HEK293 (cell line): ENCODE results near the gene TMEM60.

Source experiments
- BCL6B ChIP-seq: fragments of 450-650 bp; formaldehyde crosslinking; IDR thresholded peaks from 2 replicates; pipeline ENCODE4 v1.5.1; 2017; ENCODE audit warnings: missing biosample characterization, missing genetic modification characterization
- EGR2 ChIP-seq: fragments of 450-650 bp; formaldehyde crosslinking; IDR thresholded peaks from 2 replicates; pipeline ENCODE4 v1.5.1; 2016; ENCODE audit warnings: low read depth, missing biosample characterization, missing genetic modification characterization
- GLIS2 ChIP-seq: fragments of 450-650 bp; formaldehyde crosslinking; IDR thresholded peaks from 2 replicates; pipeline ENCODE4 v1.5.1; 2016; ENCODE audit warnings: missing biosample characterization, missing genetic modification characterization
- KLF10 ChIP-seq: fragments of 450-650 bp; IDR thresholded peaks from 2 replicates; pipeline ENCODE4 v1.5.1; 2018; ENCODE audit warnings: missing biosample characterization, mild to moderate bottlenecking, missing genetic modification characterization
- SP3 ChIP-seq: fragments of 450-650 bp; formaldehyde crosslinking; IDR thresholded peaks from 2 replicates; pipeline ENCODE4 v1.5.1; 2016; ENCODE audit warnings: missing biosample characterization, missing genetic modification characterization
- TSHZ1 ChIP-seq: fragments of 450-650 bp; formaldehyde crosslinking; IDR thresholded peaks from 2 replicates; pipeline ENCODE4 v1.5.1; 2016; ENCODE audit warnings: missing biosample characterization, missing genetic modification characterization, borderline replicate concordance
- ZBTB7A ChIP-seq: fragments of 450-650 bp; formaldehyde crosslinking; IDR thresholded peaks from 2 replicates; pipeline ENCODE4 v1.5.1; 2016; ENCODE audit warnings: low read depth, missing biosample characterization, missing genetic modification characterization
- ZNF10 ChIP-seq: fragments of 450-650 bp; formaldehyde crosslinking; IDR thresholded peaks from 2 replicates; pipeline ENCODE4 v1.5.1; 2017; ENCODE audit warnings: missing biosample characterization, missing genetic modification characterization
- ZNF16 ChIP-seq: fragments of 450-650 bp; formaldehyde crosslinking; IDR thresholded peaks from 2 replicates; pipeline ENCODE4 v1.5.1; 2016; ENCODE audit warnings: low read depth, missing biosample characterization, missing genetic modification characterization
- ZNF221 ChIP-seq: fragments of 450-650 bp; formaldehyde crosslinking; IDR thresholded peaks from 2 replicates; pipeline ENCODE4 v1.5.1; 2017; ENCODE audit warnings: missing biosample characterization, missing genetic modification characterization, borderline replicate concordance
- ZNF23 ChIP-seq: fragments of 450-650 bp; formaldehyde crosslinking; IDR thresholded peaks from 2 replicates; pipeline ENCODE4 v1.5.1; 2016; ENCODE audit warnings: missing biosample characterization, missing genetic modification characterization, borderline replicate concordance
- ZNF350 ChIP-seq: fragments of 450-650 bp; formaldehyde crosslinking; IDR thresholded peaks from 2 replicates; pipeline ENCODE4 v1.5.0; 2017; ENCODE audit warnings: missing biosample characterization, mild to moderate bottlenecking, missing genetic modification characterization
- ZNF366 ChIP-seq: fragments of 450-650 bp; formaldehyde crosslinking; conservative IDR thresholded peaks from 2 replicates; pipeline ENCODE4 v1.5.1; 2016; ENCODE audit warnings: missing biosample characterization, missing genetic modification characterization
- ZNF37A ChIP-seq: fragments of 450-650 bp; IDR thresholded peaks from 2 replicates; pipeline ENCODE4 v1.5.1; 2018; ENCODE audit warnings: missing biosample characterization, missing genetic modification characterization
- ZNF449 ChIP-seq: fragments of 450-650 bp; formaldehyde crosslinking; IDR thresholded peaks from 2 replicates; pipeline ENCODE4 v1.5.1; 2017; ENCODE audit warnings: missing biosample characterization, mild to moderate bottlenecking, missing genetic modification characterization, moderate library complexity
- ZNF473 ChIP-seq: fragments of 450-650 bp; formaldehyde crosslinking; IDR thresholded peaks from 2 replicates; pipeline ENCODE4 v1.5.1; 2017; ENCODE audit warnings: missing biosample characterization, missing genetic modification characterization
- ZNF501 ChIP-seq: fragments of 450-650 bp; formaldehyde crosslinking; IDR thresholded peaks from 2 replicates; pipeline ENCODE4 v1.5.1; 2016; ENCODE audit warnings: missing biosample characterization, missing genetic modification characterization
- ZNF558 ChIP-seq: fragments of 450-650 bp; formaldehyde crosslinking; IDR thresholded peaks from 2 replicates; pipeline ENCODE4 v1.5.1; 2016; ENCODE audit warnings: missing biosample characterization, missing genetic modification characterization
- ZNF600 ChIP-seq: fragments of 450-650 bp; formaldehyde crosslinking; IDR thresholded peaks from 2 replicates; pipeline ENCODE4 v1.5.1; 2016; ENCODE audit warnings: missing biosample characterization, missing genetic modification characterization
- ZNF610 ChIP-seq: fragments of 450-650 bp; formaldehyde crosslinking; IDR thresholded peaks from 2 replicates; pipeline ENCODE4 v1.5.1; 2016; ENCODE audit warnings: missing biosample characterization, missing genetic modification characterization, borderline replicate concordance
- ZNF658 ChIP-seq: fragments of 450-650 bp; formaldehyde crosslinking; IDR thresholded peaks from 2 replicates; pipeline ENCODE4; 2016; ENCODE audit warnings: missing biosample characterization, missing genetic modification characterization
- ZNF660 ChIP-seq: fragments of 450-650 bp; IDR thresholded peaks from 2 replicates; pipeline ENCODE4 v1.5.1; 2018; ENCODE audit warnings: missing biosample characterization, mild to moderate bottlenecking, missing genetic modification characterization
- ZNF701 ChIP-seq: fragments of 450-650 bp; formaldehyde crosslinking; IDR thresholded peaks from 2 replicates; pipeline ENCODE4 v1.5.1; 2016; ENCODE audit warnings: missing biosample characterization, missing genetic modification characterization
- ZNF747 ChIP-seq: fragments of 450-650 bp; formaldehyde crosslinking; IDR thresholded peaks from 2 replicates; pipeline ENCODE4 v1.5.1; 2016; ENCODE audit warnings: missing biosample characterization, missing genetic modification characterization
- ZXDB ChIP-seq: fragments of 450-650 bp; formaldehyde crosslinking; IDR thresholded peaks from 2 replicates; pipeline ENCODE4 v1.5.1; 2016; ENCODE audit warnings: missing biosample characterization, missing genetic modification characterization
- TF ChIP-seq, protein P1 (sequence below): fragments of 450-650 bp; formaldehyde crosslinking; IDR thresholded peaks from 2 replicates; pipeline ENCODE4 v1.5.1; 2017; ENCODE audit warnings: missing biosample characterization, missing genetic modification characterization
- TF ChIP-seq, protein P2 (sequence below): fragments of 450-650 bp; formaldehyde crosslinking; IDR thresholded peaks from 2 replicates; pipeline ENCODE4 v1.5.1; 2016; ENCODE audit warnings: missing biosample characterization, missing genetic modification characterization

TMEM60 gene

DNA sequence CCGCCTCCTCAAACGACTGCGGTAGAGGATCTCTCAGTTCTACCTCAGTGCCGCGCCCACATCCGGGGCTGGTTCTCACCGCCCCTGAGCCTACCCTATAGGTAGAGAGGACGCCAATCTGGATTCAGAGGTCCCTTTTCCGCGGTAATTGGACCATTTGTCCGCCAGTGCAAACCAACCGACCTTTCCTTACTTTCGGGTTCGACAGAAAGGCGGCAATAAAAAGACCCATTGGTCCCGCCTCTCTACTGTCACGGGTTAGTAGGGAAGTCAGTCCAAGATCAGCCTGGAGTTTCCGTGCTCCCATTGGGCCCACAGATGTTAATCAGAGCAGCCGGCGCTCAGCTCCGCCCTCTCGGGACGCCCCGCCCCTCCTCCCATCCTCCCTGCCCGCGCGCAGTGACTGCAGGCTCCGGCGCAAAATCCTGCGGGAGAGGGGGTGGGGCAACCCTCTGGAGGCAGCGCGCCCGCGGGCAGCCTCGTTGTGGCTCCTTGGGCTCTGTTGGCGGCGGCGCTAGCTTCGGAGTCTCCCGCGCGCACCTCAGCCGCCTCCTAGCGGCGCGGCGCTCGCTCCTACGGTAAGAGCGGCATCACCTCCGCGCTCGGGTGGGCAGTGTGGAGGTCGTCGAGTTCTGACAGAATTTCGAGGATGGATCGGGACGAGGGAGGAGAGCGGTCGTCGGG, at the start of gene TMEM60, which contains the start of gene PHTF2 (continued):
- TF ChIP-seq ZBTB7A (tag by site-specific recombination) = no peak
- no peak for TF ChIP-seq ZNF501 (tag by site-specific recombination)
- no peak for TF ChIP-seq ZNF221 (tag by site-specific recombination)
- peak; percentile 49 for TF ChIP-seq ZXDB (tag by site-specific recombination)
- no peak; the same call in 1 of the 2 replicates for TF ChIP-seq ZNF449 (tag by site-specific recombination)
- TF ChIP-seq BCL6B = no peak
- TF ChIP-seq KLF10 = 0 out of 2 replicates have a peak, but pooled peaks have one; percentile 52
- TF ChIP-seq ZNF366 (tag by site-specific recombination) = peak; percentile 71
- no peak for TF ChIP-seq ZNF10 (tag by site-specific recombination)
- TF ChIP-seq EGR2 (tag by site-specific recombination) = 0 out of 2 replicates have a peak, but pooled peaks have one; percentile 13
- TF ChIP-seq ZNF701 (tag by site-specific recombination) = no peak
- no peak for TF ChIP-seq ZNF473 (tag by site-specific recombination)
- no peak for TF ChIP-seq TSHZ1 (tag by site-specific recombination)
- TF ChIP-seq ZNF610 (tag by site-specific recombination) = 0 out of 2 replicates have a peak, but pooled peaks have one; percentile 43
- TF ChIP-seq, protein P1, sequence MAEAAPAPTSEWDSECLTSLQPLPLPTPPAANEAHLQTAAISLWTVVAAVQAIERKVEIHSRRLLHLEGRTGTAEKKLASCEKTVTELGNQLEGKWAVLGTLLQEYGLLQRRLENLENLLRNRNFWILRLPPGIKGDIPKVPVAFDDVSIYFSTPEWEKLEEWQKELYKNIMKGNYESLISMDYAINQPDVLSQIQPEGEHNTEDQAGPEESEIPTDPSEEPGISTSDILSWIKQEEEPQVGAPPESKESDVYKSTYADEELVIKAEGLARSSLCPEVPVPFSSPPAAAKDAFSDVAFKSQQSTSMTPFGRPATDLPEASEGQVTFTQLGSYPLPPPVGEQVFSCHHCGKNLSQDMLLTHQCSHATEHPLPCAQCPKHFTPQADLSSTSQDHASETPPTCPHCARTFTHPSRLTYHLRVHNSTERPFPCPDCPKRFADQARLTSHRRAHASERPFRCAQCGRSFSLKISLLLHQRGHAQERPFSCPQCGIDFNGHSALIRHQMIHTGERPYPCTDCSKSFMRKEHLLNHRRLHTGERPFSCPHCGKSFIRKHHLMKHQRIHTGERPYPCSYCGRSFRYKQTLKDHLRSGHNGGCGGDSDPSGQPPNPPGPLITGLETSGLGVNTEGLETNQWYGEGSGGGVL (tag by site-specific recombination) = no peak
- TF ChIP-seq ZNF600 (tag by site-specific recombination) = peak; percentile 89
- TF ChIP-seq GLIS2 (tag by site-specific recombination) = peak; percentile 73
- no peak for TF ChIP-seq ZNF558
- peak; percentile 97 for TF ChIP-seq SP3 (tag by site-specific recombination)
- TF ChIP-seq ZNF16 (tag by site-specific recombination) = no peak
- TF ChIP-seq ZNF350 (tag by site-specific recombination) = peak; percentile 99
- TF ChIP-seq ZNF747 (tag by site-specific recombination) = no peak
- TF ChIP-seq ZNF658 (tag by site-specific recombination) = no peak
- TF ChIP-seq ZNF37A (tag by site-specific recombination) = no peak
- TF ChIP-seq, protein P2, sequence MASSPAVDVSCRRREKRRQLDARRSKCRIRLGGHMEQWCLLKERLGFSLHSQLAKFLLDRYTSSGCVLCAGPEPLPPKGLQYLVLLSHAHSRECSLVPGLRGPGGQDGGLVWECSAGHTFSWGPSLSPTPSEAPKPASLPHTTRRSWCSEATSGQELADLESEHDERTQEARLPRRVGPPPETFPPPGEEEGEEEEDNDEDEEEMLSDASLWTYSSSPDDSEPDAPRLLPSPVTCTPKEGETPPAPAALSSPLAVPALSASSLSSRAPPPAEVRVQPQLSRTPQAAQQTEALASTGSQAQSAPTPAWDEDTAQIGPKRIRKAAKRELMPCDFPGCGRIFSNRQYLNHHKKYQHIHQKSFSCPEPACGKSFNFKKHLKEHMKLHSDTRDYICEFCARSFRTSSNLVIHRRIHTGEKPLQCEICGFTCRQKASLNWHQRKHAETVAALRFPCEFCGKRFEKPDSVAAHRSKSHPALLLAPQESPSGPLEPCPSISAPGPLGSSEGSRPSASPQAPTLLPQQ (tag by site-specific recombination) = peak; percentile 47; the same call in 1 of the 2 replicates
- no peak for TF ChIP-seq ZNF23 (tag by site-specific recombination)
- TF ChIP-seq ZNF660 = peak; percentile 56; the same call in 1 of the 2 replicates
